ENCODE measurements around the gene FGD5.

The FGD5 gene

GRCh38 chr3:14915636-14916222 lies 97.0 kb downstream of the FGD5 start:
- Histone ChIP-seq H3K36me3 (ENCODE audit: insufficient read depth) (no peaks in the 10 kb centered on the region), H3K9ac (no peak overlapping the region), H3K4me1 (ENCODE audit: low read depth, poor library complexity, severe bottlenecking) (no peaks in the 10 kb centered on the region), H3K27ac (no peak overlapping the region), H3K4me3 (IDR thresholded peaks at IDR 0.05; ENCODE audit: insufficient read depth, low read depth, low read length) (no peak overlapping the region), H2AFZ (ENCODE audit: low read depth) (no peak overlapping the region), H3K27me3 (ENCODE audit: insufficient read depth, low read depth) (no peaks in the 10 kb centered on the region), H3K79me2 (ENCODE audit: insufficient read depth, low read depth) (no peaks in the 10 kb centered on the region), H3K4me2 (no peak overlapping the region), H4K20me1 (ENCODE audit: insufficient read depth) (no peaks in the 10 kb centered on the region)
- TF ChIP-seq CTCF (conservative IDR thresholded peaks at IDR 0.05; ENCODE audit: low read depth, low read length) = no peak

- Histone ChIP-seq H3K36me3 (ENCODE audit: insufficient read depth) (no peaks in the 10 kb centered on the region), H3K27ac (no peak overlapping the region), H4K20me1 (ENCODE audit: insufficient read depth) (no peaks in the 10 kb centered on the region), H2AFZ (ENCODE audit: low read depth) (no peak overlapping the region), H3K4me3 (IDR thresholded peaks at IDR 0.05; ENCODE audit: insufficient read depth, low read depth, low read length) (no peak overlapping the region), H3K4me2 (no peak overlapping the region), H3K9ac (no peak overlapping the region), H3K79me2 (ENCODE audit: insufficient read depth, low read depth) (no peaks in the 10 kb centered on the region), H3K27me3 (ENCODE audit: insufficient read depth, low read depth) (no peaks in the 10 kb centered on the region), H3K4me1 (ENCODE audit: low read depth, poor library complexity, severe bottlenecking) (no peaks in the 10 kb centered on the region)
- no peak for TF ChIP-seq CTCF (conservative IDR thresholded peaks at IDR 0.05; ENCODE audit: low read depth, low read length)
These were observed 99.6 kb downstream of the FGD5 start for GRCh38 chr3:14918356-14918860.

GRCh38 chr3:14920536-14920935 lies 101.8 kb downstream of the FGD5 start:
- Histone ChIP-seq H3K9ac (no peak overlapping the region), H3K4me2 (no peak overlapping the region), H3K4me1 (ENCODE audit: low read depth, poor library complexity, severe bottlenecking) (no peaks in the 10 kb centered on the region), H3K27me3 (ENCODE audit: insufficient read depth, low read depth) (no peaks in the 10 kb centered on the region), H3K79me2 (ENCODE audit: insufficient read depth, low read depth) (no peaks in the 10 kb centered on the region), H3K4me3 (IDR thresholded peaks at IDR 0.05; ENCODE audit: insufficient read depth, low read depth, low read length) (no peak overlapping the region), H3K36me3 (ENCODE audit: insufficient read depth) (no peaks in the 10 kb centered on the region), H2AFZ (ENCODE audit: low read depth) (peak overlapping the region; percentile 26; the same call in 1 of the 2 replicates), H4K20me1 (ENCODE audit: insufficient read depth) (no peaks in the 10 kb centered on the region), H3K27ac (no peak overlapping the region)
- TF ChIP-seq CTCF (conservative IDR thresholded peaks at IDR 0.05; ENCODE audit: low read depth, low read length) = no peak

GRCh38 chr3:14921034-14921616 lies 102.4 kb downstream of the FGD5 start:
- TF ChIP-seq CTCF (conservative IDR thresholded peaks at IDR 0.05; ENCODE audit: low read depth, low read length) = peak; percentile 83
- Histone ChIP-seq H3K27me3 (ENCODE audit: insufficient read depth, low read depth) (no peaks in the 10 kb centered on the region), H3K36me3 (ENCODE audit: insufficient read depth) (no peaks in the 10 kb centered on the region), H3K4me3 (IDR thresholded peaks at IDR 0.05; ENCODE audit: insufficient read depth, low read depth, low read length) (no peak overlapping the region), H3K9ac (no peak overlapping the region), H3K79me2 (ENCODE audit: insufficient read depth, low read depth) (no peaks in the 10 kb centered on the region), H4K20me1 (ENCODE audit: insufficient read depth) (no peaks in the 10 kb centered on the region), H3K4me1 (ENCODE audit: low read depth, poor library complexity, severe bottlenecking) (no peaks in the 10 kb centered on the region), H3K4me2 (no peak overlapping the region), H2AFZ (ENCODE audit: low read depth) (peak overlapping the region; percentile 26; the same call in 1 of the 2 replicates), H3K27ac (no peak overlapping the region)
